HEK293 (cell line): Measurements from ENCODE around the gene PRSS23.
A peak's percentile ranks its signal among the peaks of the same experiment; 100 is the strongest.

Experiments
- AEBP2 ChIP-seq: fragments of 450-650 bp; formaldehyde crosslinking; IDR thresholded peaks from 2 replicates; pipeline ENCODE4 v1.5.1; 2016; ENCODE audit warnings: missing biosample characterization, missing genetic modification characterization, borderline replicate concordance
- FEZF1 ChIP-seq: fragments of 450-650 bp; formaldehyde crosslinking; IDR thresholded peaks from 2 replicates; pipeline ENCODE4 v1.5.1; 2016; ENCODE audit warnings: missing biosample characterization, missing genetic modification characterization
- GLI2 ChIP-seq: fragments of 450-650 bp; formaldehyde crosslinking; IDR thresholded peaks from 2 replicates; pipeline ENCODE4; 2017; ENCODE audit warnings: missing biosample characterization, missing genetic modification characterization, low read depth, borderline replicate concordance
- KLF10 ChIP-seq: fragments of 450-650 bp; IDR thresholded peaks from 2 replicates; pipeline ENCODE4 v1.5.1; 2018; ENCODE audit warnings: missing biosample characterization, mild to moderate bottlenecking, missing genetic modification characterization
- MEIS1 ChIP-seq: sonication (generic); formaldehyde crosslinking; IDR thresholded peaks from 2 replicates; pipeline ENCODE4 v1.8.1; 2022; ENCODE audit warnings: missing genetic modification reagents, mild to moderate bottlenecking, borderline replicate concordance
- OSR2 ChIP-seq: fragments of 450-650 bp; formaldehyde crosslinking; IDR thresholded peaks from 2 replicates; pipeline ENCODE4 v1.5.1; 2016; ENCODE audit warnings: missing biosample characterization, missing genetic modification characterization
- ZBTB49 ChIP-seq: fragments of 450-650 bp; formaldehyde crosslinking; IDR thresholded peaks from 2 replicates; pipeline ENCODE4 v1.5.1; 2016; ENCODE audit warnings: missing biosample characterization, missing genetic modification characterization, low read depth
- ZEB2 ChIP-seq: fragments of 450-650 bp; formaldehyde crosslinking; IDR thresholded peaks from 2 replicates; pipeline ENCODE4 v1.5.1; 2016; ENCODE audit warnings: missing biosample characterization, missing genetic modification characterization
- ZFP69B ChIP-seq: fragments of 450-650 bp; formaldehyde crosslinking; IDR thresholded peaks from 2 replicates; pipeline ENCODE4 v1.5.1; 2016; ENCODE audit warnings: missing biosample characterization, missing genetic modification characterization
- ZIC2 ChIP-seq: fragments of 450-650 bp; formaldehyde crosslinking; IDR thresholded peaks from 2 replicates; pipeline ENCODE4 v1.5.1; 2016; ENCODE audit warnings: missing biosample characterization, missing genetic modification characterization
- ZNF148 ChIP-seq: fragments of 450-650 bp; formaldehyde crosslinking; IDR thresholded peaks from 2 replicates; pipeline ENCODE4 v1.5.0; 2017; ENCODE audit warnings: missing biosample characterization, missing genetic modification characterization, borderline replicate concordance
- ZNF157 ChIP-seq: fragments of 450-650 bp; formaldehyde crosslinking; IDR thresholded peaks from 2 replicates; pipeline ENCODE4 v1.5.1; 2016; ENCODE audit warnings: missing biosample characterization, missing genetic modification characterization
- ZNF362 ChIP-seq: fragments of 450-650 bp; formaldehyde crosslinking; IDR thresholded peaks from 2 replicates; pipeline ENCODE4 v1.5.1; 2016; ENCODE audit warnings: missing biosample characterization, missing genetic modification characterization
- ZNF391 ChIP-seq: fragments of 450-650 bp; formaldehyde crosslinking; IDR thresholded peaks from 2 replicates; pipeline ENCODE4 v1.5.1; 2016; ENCODE audit warnings: low read depth, missing biosample characterization, missing genetic modification characterization, borderline replicate concordance
- ZNF398 ChIP-seq: fragments of 450-650 bp; formaldehyde crosslinking; IDR thresholded peaks from 2 replicates; pipeline ENCODE4 v1.5.1; 2017; ENCODE audit warnings: missing biosample characterization, missing genetic modification characterization
- ZNF488 ChIP-seq: fragments of 450-650 bp; formaldehyde crosslinking; IDR thresholded peaks from 2 replicates; pipeline ENCODE4 v1.5.1; 2016; ENCODE audit warnings: missing biosample characterization, missing genetic modification characterization
- ZNF501 ChIP-seq: fragments of 450-650 bp; formaldehyde crosslinking; IDR thresholded peaks from 2 replicates; pipeline ENCODE4 v1.5.1; 2016; ENCODE audit warnings: missing biosample characterization, missing genetic modification characterization
- ZNF518A ChIP-seq: fragments of 450-650 bp; formaldehyde crosslinking; conservative IDR thresholded peaks from 2 replicates; pipeline ENCODE4 v1.5.1; 2016; ENCODE audit warnings: low read depth, missing biosample characterization, missing genetic modification characterization
- ZNF660 ChIP-seq: fragments of 450-650 bp; IDR thresholded peaks from 2 replicates; pipeline ENCODE4 v1.5.1; 2018; ENCODE audit warnings: missing biosample characterization, mild to moderate bottlenecking, missing genetic modification characterization
- ZNF791 ChIP-seq: fragments of 450-650 bp; formaldehyde crosslinking; IDR thresholded peaks from 2 replicates; pipeline ENCODE4 v1.5.1; 2016; ENCODE audit warnings: missing biosample characterization, missing genetic modification characterization
- ZNF843 ChIP-seq: fragments of 450-650 bp; formaldehyde crosslinking; IDR thresholded peaks from 2 replicates; pipeline ENCODE4 v1.5.1; 2016; ENCODE audit warnings: missing biosample characterization, missing genetic modification characterization
- ZSCAN16 ChIP-seq: fragments of 450-650 bp; formaldehyde crosslinking; IDR thresholded peaks from 2 replicates; pipeline ENCODE4 v1.5.1; 2016; ENCODE audit warnings: missing biosample characterization, missing genetic modification characterization
- ZSCAN30 ChIP-seq: fragments of 450-650 bp; IDR thresholded peaks from 2 replicates; pipeline ENCODE4 v1.5.1; 2018; ENCODE audit warnings: missing biosample characterization, mild to moderate bottlenecking, missing genetic modification characterization, moderate library complexity
- ZXDB ChIP-seq: fragments of 450-650 bp; formaldehyde crosslinking; IDR thresholded peaks from 2 replicates; pipeline ENCODE4 v1.5.1; 2016; ENCODE audit warnings: missing biosample characterization, missing genetic modification characterization

The PRSS23 gene

GRCh38 chr11:86793307-86793706, 7.0 kb upstream of the PRSS23 start (continued):
- TF ChIP-seq ZNF501 (tag by site-specific recombination): no peak
- TF ChIP-seq ZNF148: no peak
- no peak for TF ChIP-seq ZNF518A (tag by site-specific recombination)
- TF ChIP-seq AEBP2 (tag by site-specific recombination): no peak
- TF ChIP-seq ZEB2 (tag by site-specific recombination): peak; percentile 68; the same call in 1 of the 2 replicates
- TF ChIP-seq ZNF398 (tag by site-specific recombination): no peak
- no peak for TF ChIP-seq ZSCAN16 (tag by site-specific recombination)
- TF ChIP-seq ZXDB (tag by site-specific recombination): peak; percentile 57
- TF ChIP-seq ZNF157 (tag by site-specific recombination): no peak
- TF ChIP-seq ZNF391 (tag by site-specific recombination): no peak
- TF ChIP-seq FEZF1: peak; percentile 81
- TF ChIP-seq ZNF843: peak; percentile 71
- TF ChIP-seq MEIS1: peak; percentile 68; the same call in 1 of the 2 replicates
- TF ChIP-seq ZIC2: no peak
- no peak for TF ChIP-seq ZFP69B (tag by site-specific recombination)
- TF ChIP-seq KLF10: no peak
- no peak for TF ChIP-seq ZNF362 (tag by site-specific recombination)
- TF ChIP-seq ZNF791 (tag by site-specific recombination): no peak
- TF ChIP-seq ZBTB49 (tag by site-specific recombination): no peak
- peak; percentile 58; the same call in 1 of the 2 replicates for TF ChIP-seq ZSCAN30 (tag by site-specific recombination)
- no peak for TF ChIP-seq ZNF660
- TF ChIP-seq OSR2 (tag by site-specific recombination): peak; percentile 93
- no peak for TF ChIP-seq ZNF488 (tag by site-specific recombination)
- TF ChIP-seq GLI2: peak; percentile 22; the same call in 1 of the 2 replicates
